Peyer's patch (tissue), 4 donors: ENCODE data around the gene RASSF3. TPM values are rescaled to one million over a fixed set of nuclear protein-coding genes. Genes with fewer than 3 reads are reported as not detected.

Experiments
- DNase-seq, 3 donors: peaks; one replicate each; pipeline ENCODE4 v3.0.0-alpha.2; 2017 to 2019
- H3K27ac ChIP-seq, 4 donors: fragments of 200-600 bp; sonication (generic); one replicate each; pipeline ENCODE4 v1.5.1; 2016 to 2019
- H3K27me3 ChIP-seq, 2 donors: fragments of 200-600 bp; sonication (generic); one replicate each; pipeline ENCODE4 v1.5.1; 2019
- H3K36me3 ChIP-seq, 3 donors: fragments of 200-600 bp; sonication (generic); one replicate each; pipeline ENCODE4 v1.5.1; 2016 to 2019
- H3K4me1 ChIP-seq, 4 donors: fragments of 200-600 bp; sonication (generic); one replicate each; pipeline ENCODE4 v1.5.1; 2016 to 2019
- H3K4me3 ChIP-seq, 4 donors: fragments of 200-600 bp; sonication (generic); 1 replicate in 3 of 4; 2 replicates in 1 of 4; pipeline ENCODE4 v1.5.1; 2016 to 2019; ENCODE audit warnings: mild to moderate bottlenecking in 1 of 4
- H3K9me3 ChIP-seq, 4 donors: fragments of 200-600 bp; sonication (generic); one replicate each; pipeline ENCODE4 v1.5.1; 2016 to 2019; ENCODE audit warnings: mild to moderate bottlenecking in 1 of 4
- POLR2A ChIP-seq, 2 donors: fragments of 450-650 bp; IDR thresholded peaks; one replicate each; pipeline ENCODE4 v1.5.1; 2017; ENCODE audit warnings: antibody characterized with exemption in 2 of 2, mild to moderate bottlenecking in 2 of 2, moderate library complexity in 2 of 2
- total RNA-seq, 4 donors: library from RNA; depleted of rRNA; stranded (reverse); fragments of >200 nt; gene quantifications; one replicate each; pipeline ENCODE4 v1.1.0, GENCODE V29; 2016
- TF ChIP-seq, protein P1 (sequence below), 6 experiments: fragments of 450-650 bp in 4 of 6; fragments of 200-600 bp in 2 of 6; sonication (generic) in 1 of 6; IDR thresholded peaks; one replicate each; pipeline ENCODE4 v1.5.1; 2017 to 2019; ENCODE audit warnings: antibody characterized with exemption in 6 of 6, mild to moderate bottlenecking in 3 of 6, moderate library complexity in 1 of 6

RASSF3 gene
- total RNA-seq, 4 donors from 2014 or later = 14.3 to 60.2 (median 27.2) TPM

DNA sequence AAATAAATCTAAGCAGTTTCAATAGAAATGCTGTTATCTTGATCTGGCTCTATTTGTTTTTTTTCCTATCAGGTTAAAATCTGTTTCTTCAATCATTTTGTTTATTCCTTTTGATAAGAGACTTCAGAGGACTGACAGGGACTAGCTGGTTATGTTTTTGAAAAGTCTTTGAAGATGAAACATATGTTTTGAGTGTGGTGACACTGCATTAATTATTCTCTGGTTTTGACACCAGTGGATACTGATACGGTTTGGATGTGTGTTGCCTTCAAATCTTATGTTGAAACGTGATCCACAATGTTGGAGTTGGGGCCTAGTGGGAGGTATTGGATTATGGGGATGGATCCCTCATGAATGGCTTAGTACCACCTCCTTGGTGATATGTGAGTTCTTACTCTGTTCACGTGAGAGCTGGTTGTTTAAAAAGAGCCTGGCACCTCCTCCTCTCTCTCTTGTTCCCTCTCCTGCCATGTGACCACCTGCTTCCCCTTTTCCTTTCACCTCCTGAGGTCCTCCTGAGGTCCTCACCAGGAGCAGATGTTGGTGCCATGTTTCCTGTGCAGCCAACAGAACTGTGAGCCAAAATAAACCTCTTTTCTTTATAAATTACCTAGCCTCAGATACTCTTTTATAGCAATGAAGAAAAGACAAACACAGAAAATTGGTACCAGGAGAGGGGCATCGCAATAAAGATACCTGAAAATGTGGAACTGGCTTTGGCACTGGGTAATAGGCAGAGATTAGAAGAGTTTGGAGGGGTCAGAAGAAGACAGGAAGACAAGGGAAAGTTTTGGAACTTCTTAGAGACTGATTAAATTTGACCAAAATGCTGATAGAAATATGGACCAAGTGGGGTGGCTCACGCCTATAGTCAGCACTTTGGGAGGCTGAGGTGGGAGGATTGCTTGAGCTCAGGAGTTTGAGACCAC is 23.0 kb downstream of the RASSF3 start:
- Histone ChIP-seq H3K27me3 (no peaks in the 10 kb centered on the region), H3K36me3 (no peaks in the 10 kb centered on the region), H3K4me1 (peaks cover 0 to 39% (median 4%) of the 10 kb centered on the region in 4 donors), H3K4me3 (no peak overlapping the region), H3K27ac (no peak overlapping the region), H3K9me3 (no peaks in the 10 kb centered on the region)
- no peak for TF ChIP-seq POLR2A (IDR thresholded peaks at IDR 0.05)
- TF ChIP-seq, protein P1, sequence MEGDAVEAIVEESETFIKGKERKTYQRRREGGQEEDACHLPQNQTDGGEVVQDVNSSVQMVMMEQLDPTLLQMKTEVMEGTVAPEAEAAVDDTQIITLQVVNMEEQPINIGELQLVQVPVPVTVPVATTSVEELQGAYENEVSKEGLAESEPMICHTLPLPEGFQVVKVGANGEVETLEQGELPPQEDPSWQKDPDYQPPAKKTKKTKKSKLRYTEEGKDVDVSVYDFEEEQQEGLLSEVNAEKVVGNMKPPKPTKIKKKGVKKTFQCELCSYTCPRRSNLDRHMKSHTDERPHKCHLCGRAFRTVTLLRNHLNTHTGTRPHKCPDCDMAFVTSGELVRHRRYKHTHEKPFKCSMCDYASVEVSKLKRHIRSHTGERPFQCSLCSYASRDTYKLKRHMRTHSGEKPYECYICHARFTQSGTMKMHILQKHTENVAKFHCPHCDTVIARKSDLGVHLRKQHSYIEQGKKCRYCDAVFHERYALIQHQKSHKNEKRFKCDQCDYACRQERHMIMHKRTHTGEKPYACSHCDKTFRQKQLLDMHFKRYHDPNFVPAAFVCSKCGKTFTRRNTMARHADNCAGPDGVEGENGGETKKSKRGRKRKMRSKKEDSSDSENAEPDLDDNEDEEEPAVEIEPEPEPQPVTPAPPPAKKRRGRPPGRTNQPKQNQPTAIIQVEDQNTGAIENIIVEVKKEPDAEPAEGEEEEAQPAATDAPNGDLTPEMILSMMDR (IDR thresholded peaks at IDR 0.05) = no peak
- no peak for DNase-seq

DNA sequence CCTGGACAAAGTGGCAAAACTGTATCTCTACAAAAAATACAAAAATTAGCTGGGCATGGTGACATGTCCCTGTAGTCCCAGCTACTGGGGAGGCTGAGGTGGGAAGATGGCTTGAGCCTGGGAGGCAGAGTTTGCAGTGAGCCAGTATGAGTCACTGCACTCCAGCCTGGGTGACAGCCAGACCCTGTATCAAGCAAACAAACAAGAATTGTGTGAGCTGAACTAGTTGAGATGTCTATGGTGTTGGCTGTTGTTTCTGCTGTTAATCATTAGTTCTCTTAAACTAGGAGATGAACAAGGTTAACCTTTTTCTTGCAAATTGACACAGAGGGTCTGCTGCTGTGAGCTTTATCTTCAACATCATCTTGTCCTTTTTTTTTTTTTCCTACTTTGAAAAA is 23.6 kb downstream of the RASSF3 start:
- no peaks in the 10 kb centered on the region for H3K27me3 ChIP-seq
- H3K4me1 ChIP-seq = peaks cover 0 to 42% (median 4%) of the 10 kb centered on the region in 4 donors
- H3K4me3 ChIP-seq = no peak overlapping the region
- no peaks in the 10 kb centered on the region for H3K9me3 ChIP-seq
- H3K36me3 ChIP-seq = no peaks in the 10 kb centered on the region
- peak in 1 of 3 donors; percentile 70 for DNase-seq
- TF ChIP-seq, protein P1 (IDR thresholded peaks at IDR 0.05) = no peak
- no peak for TF ChIP-seq POLR2A (IDR thresholded peaks at IDR 0.05)
- no peak overlapping the region for H3K27ac ChIP-seq

DNA sequence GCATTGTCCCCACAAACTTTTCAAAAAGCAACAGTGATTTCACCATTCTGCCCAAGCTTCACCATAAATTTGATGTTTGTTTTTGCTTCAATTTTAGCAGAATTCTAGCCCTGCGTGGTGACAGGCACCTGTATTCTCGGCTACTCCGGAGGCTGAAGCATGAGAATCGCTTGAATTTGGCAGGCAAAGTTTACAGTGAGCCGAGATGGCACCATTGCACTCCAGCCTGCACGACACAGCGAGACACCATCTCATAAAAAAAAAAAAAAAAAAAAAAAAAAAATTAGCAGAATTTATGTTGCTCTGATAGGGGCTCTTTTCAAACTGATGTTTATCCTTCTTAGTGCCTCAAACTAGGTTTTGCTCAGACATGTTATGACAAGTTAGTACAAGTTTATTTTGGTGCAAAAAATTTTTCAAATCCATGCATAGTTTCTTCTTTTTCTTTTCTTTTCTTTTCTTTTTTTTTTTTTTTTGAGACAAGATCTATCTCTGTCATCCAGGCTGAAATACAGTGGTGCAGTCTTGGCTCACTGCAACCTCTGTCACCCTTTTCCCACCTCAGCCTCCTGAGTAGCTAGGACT is 24.3 kb downstream of the RASSF3 start:
- no peaks in the 10 kb centered on the region for H3K27me3 ChIP-seq
- DNase-seq = no peak
- no peak for TF ChIP-seq POLR2A (IDR thresholded peaks at IDR 0.05)
- TF ChIP-seq, protein P1 (IDR thresholded peaks at IDR 0.05) = no peak
- H3K9me3 ChIP-seq = no peaks in the 10 kb centered on the region
- no peak overlapping the region for H3K4me3 ChIP-seq
- no peaks in the 10 kb centered on the region for H3K36me3 ChIP-seq
- no peak overlapping the region for H3K27ac ChIP-seq
- peaks cover 0 to 49% (median 4%) of the 10 kb centered on the region in 4 donors for H3K4me1 ChIP-seq

DNA sequence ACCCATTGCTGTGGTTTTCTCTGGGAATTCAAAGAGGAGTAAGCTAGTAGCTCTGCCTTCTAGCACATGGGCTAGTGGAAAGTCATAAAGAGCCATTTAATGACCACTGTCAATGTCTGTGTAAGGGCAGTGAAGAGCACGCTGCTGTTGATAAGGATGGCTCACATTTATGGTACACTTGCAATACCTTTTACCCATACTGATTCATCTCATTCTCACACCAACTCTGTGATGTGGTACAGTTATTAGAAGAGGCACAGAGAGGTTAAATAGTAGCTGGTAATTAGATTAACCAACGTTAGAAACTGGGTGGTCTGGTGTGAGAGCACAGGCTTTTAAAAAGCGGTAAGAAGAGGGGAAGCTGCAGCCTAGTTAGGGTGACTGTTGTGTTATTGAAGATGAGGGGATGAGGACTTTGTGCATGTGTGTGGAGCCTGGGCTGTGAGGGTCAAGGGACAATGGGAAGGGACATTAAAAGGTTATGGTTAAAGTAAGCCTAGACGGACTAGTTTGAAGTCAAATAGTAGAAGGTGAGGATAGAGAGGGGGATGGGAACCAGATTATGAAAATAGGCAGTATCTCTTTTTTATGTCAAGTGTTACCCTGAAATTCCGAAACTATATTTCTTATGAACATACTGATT is 25.2 kb downstream of the RASSF3 start:
- Histone ChIP-seq H3K27me3 (no peaks in the 10 kb centered on the region), H3K27ac (peak overlapping the region in 1 of 4 donors; percentile 31), H3K36me3 (no peaks in the 10 kb centered on the region), H3K4me3 (no peak overlapping the region), H3K4me1 (peaks cover 0 to 51% (median 4%) of the 10 kb centered on the region in 4 donors), H3K9me3 (no peaks in the 10 kb centered on the region)
- DNase-seq = no peak
- no peak for TF ChIP-seq POLR2A (IDR thresholded peaks at IDR 0.05)
- TF ChIP-seq, protein P1 (IDR thresholded peaks at IDR 0.05) = no peak

DNA sequence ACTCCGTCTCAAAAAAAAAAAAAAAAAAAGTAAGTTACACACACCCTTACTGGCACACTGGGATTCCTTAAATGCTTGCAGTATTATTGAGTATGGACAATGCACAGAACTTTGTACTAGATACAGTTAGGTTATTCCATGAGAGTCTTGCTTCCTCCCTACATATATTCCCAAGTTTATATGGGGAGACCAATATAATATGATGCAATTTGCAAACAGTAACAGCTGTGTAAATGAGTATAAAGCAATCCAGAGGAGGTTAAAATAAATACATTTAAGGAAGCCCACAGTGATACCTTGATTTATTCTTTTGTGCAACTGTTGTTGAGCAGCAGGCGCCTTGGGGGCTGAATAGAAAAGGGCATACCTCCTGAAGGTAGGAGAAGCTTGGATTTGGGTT is 26.6 kb downstream of the RASSF3 start:
- H3K27ac ChIP-seq = no peak overlapping the region
- DNase-seq = no peak
- H3K9me3 ChIP-seq = no peaks in the 10 kb centered on the region
- TF ChIP-seq POLR2A (IDR thresholded peaks at IDR 0.05) = no peak
- TF ChIP-seq, protein P1 (IDR thresholded peaks at IDR 0.05) = no peak
- no peaks in the 10 kb centered on the region for H3K36me3 ChIP-seq
- H3K4me1 ChIP-seq = peaks cover 0 to 51% (median 2%) of the 10 kb centered on the region in 4 donors
- H3K4me3 ChIP-seq = no peak overlapping the region
- H3K27me3 ChIP-seq = no peaks in the 10 kb centered on the region
